HL-60 (cell line): Measurements from ENCODE around the gene COL18A1.

Source experiments
- DNase-seq, 2 experiments: peaks; one replicate each; pipeline ENCODE4 v3.0.0-alpha.2; 2010 to 2020; ENCODE audit warnings: low read depth in 1 of 2, low spot score in 1 of 2
- H3K27ac ChIP-seq: fragments of 250-450 bp; sonication (Bioruptor Pico); replicated peaks from 2 replicates; pipeline ENCODE4 v1.5.1; 2020; ENCODE audit warnings: mild to moderate bottlenecking, moderate library complexity
- H3K27me3 ChIP-seq: fragments of 250-450 bp; sonication (Bioruptor Pico); 2 replicates; pipeline ENCODE4 v1.5.1; 2021; ENCODE audit warnings: mild to moderate bottlenecking, moderate library complexity; ENCODE audit not compliant: insufficient read depth, poor library complexity, severe bottlenecking
- H3K4me3 ChIP-seq: replicated peaks from 2 replicates; pipeline ENCODE4 v1.5.1; 2011; ENCODE audit warnings: mild to moderate bottlenecking, control low read depth, low read length; ENCODE audit not compliant: insufficient read depth
- CTCF ChIP-seq: IDR thresholded peaks from one replicate; pipeline ENCODE4 v1.5.1; 2011; ENCODE audit warnings: low read length, control low read depth, inconsistent platforms; ENCODE audit not compliant: insufficient read depth
- GABPA ChIP-seq: IDR thresholded peaks from 2 replicates; pipeline ENCODE4 v1.6.1; 2012; ENCODE audit warnings: low read depth
- POLR2AphosphoS5 ChIP-seq: IDR thresholded peaks from 2 replicates; pipeline ENCODE4 v1.6.1; 2012; ENCODE audit warnings: low read depth
- REST ChIP-seq: IDR thresholded peaks from 2 replicates; pipeline ENCODE4 v1.6.1; 2012; ENCODE audit warnings: low read depth; ENCODE audit not compliant: insufficient replicate concordance
- SPI1 ChIP-seq: IDR thresholded peaks from 2 replicates; pipeline ENCODE4 v1.6.1; 2012; ENCODE audit warnings: low read depth, mild to moderate bottlenecking, borderline replicate concordance

Gene COL18A1

GRCh38 chr21:45487161-45487806 lies 82.3 kb downstream of the COL18A1 start:
- TF ChIP-seq CTCF = no peak
- TF ChIP-seq REST = no peak
- TF ChIP-seq GABPA = no peak
- TF ChIP-seq SPI1 = no peak
- no peak for TF ChIP-seq POLR2AphosphoS5
- no peak for DNase-seq
- no peak overlapping the region for H3K4me3 ChIP-seq

GRCh38 chr21:45487891-45488600 lies 83.1 kb downstream of the COL18A1 start:
- no peak overlapping the region for H3K4me3 ChIP-seq
- DNase-seq = no peak
- H3K27me3 ChIP-seq = no peaks in the 10 kb centered on the region
- no peak overlapping the region for H3K27ac ChIP-seq
- TF ChIP-seq REST (no peak), SPI1 (no peak), GABPA (no peak), POLR2AphosphoS5 (no peak), CTCF (no peak)

More at GRCh38 chr21:45487161-45487806, 82.3 kb downstream of the COL18A1 start:
- Histone ChIP-seq H3K27ac (no peak overlapping the region), H3K27me3 (no peaks in the 10 kb centered on the region)

- Histone ChIP-seq H3K27ac (0 out of 2 replicates have a peak overlapping the region, but pooled peaks have one; percentile 1), H3K4me3 (no peak overlapping the region), H3K27me3 (no peaks in the 10 kb centered on the region)
- no peak for DNase-seq
- TF ChIP-seq CTCF (no peak), POLR2AphosphoS5 (no peak), GABPA (no peak)
Measured at GRCh38 chr21:45488931-45489721, 84.2 kb downstream of the COL18A1 start.
